AG08396 (cell line): ENCODE results near the gene RGL1.
A peak's percentile ranks its signal among the peaks of the same experiment; 100 is the strongest.

ENCODE experiments used
- DNase-seq: peaks from one replicate; pipeline ENCODE4 v3.0.0; 2012; ENCODE audit warnings: low spot score, mixed read lengths

RGL1 gene

DNA sequence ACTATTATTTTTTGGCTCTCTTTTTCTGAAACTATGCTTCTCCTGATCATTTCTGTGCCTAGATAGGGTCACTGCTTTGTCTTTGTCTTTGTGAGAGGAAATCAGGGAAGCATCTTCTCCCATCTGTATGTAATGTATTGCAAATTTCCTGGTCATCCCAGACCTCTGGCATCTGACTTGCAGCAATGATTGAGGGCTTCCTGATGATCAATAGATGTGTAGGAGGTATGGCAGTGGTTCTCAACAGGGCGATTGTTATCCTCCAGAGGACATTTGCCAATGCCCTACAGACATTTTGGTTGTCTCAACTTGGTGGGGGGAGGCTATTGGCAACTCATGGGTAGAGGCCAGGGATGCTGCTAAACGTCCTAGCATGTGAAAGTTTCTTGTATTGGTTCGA lies 64.7 kb downstream of the RGL1 start:
- DNase-seq, result no peak

GRCh38 chr1:183870351-183871077 lies 65.6 kb downstream of the RGL1 start:
- DNase-seq, result no peak

DNA sequence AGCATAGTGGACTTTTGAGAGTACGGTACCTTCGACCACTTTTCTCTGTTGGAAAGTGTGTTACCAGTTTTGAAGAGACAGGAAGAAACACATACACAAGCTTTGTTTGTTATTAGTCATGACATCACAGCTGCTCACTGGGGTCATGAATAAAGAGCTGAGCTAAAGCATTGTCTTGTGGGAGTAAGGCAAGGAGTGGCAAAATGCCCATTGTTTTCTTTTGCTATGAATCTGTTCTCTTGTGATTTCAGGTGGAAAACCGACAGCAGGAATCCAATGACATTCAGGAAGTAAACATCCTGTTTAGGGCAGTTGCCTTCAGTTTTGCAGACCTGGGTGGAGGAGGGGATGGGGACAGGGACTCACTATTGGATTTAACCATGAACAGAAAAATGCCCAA lies 66.2 kb downstream of the RGL1 start:
- no peak for DNase-seq

GRCh38 chr1:183871601-183872000 lies 66.7 kb downstream of the RGL1 start:
- no peak for DNase-seq

- no peak for DNase-seq
Observed at GRCh38 chr1:183872403-183872802, 67.5 kb downstream of the RGL1 start.

DNA sequence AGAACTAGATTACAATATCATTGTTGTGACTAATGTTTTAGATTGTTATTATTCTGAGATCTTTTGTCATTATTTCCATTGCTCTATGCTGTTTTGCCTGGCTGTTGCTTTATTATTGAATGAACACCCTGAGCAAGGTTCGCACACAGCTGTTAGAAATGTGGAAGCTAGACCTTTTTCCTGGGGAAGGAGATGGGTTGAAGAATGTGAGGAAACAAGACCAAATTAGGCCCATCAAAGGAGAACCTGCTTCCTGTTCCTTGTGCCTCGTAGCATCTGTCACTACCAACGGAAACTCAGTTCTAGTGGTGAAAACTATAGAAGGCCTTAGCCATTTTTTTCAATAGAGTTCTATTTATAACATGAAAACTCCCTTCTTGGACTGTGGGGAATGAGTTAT lies 68.7 kb downstream of the RGL1 start:
- no peak for DNase-seq

DNA sequence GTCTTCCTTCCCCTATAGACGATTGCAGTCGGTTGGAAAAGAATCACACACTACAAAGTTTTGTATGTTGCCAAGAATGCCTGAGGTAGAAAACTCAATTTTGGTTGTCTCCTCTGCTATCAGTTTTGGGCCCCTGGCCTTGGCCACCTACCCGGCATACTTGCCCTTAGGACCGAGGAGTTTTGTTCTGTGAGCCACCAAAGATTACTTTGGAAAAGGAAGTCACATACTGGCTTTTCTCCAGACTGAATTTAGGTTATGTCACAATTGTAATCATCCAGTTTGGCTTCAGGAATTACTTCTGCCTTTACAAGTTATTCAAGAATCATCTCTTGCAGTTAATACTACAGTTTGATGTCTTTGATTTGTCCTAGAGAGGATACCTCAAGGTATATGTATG lies 71.4 kb downstream of the RGL1 start:
- DNase-seq, result no peak

DNA sequence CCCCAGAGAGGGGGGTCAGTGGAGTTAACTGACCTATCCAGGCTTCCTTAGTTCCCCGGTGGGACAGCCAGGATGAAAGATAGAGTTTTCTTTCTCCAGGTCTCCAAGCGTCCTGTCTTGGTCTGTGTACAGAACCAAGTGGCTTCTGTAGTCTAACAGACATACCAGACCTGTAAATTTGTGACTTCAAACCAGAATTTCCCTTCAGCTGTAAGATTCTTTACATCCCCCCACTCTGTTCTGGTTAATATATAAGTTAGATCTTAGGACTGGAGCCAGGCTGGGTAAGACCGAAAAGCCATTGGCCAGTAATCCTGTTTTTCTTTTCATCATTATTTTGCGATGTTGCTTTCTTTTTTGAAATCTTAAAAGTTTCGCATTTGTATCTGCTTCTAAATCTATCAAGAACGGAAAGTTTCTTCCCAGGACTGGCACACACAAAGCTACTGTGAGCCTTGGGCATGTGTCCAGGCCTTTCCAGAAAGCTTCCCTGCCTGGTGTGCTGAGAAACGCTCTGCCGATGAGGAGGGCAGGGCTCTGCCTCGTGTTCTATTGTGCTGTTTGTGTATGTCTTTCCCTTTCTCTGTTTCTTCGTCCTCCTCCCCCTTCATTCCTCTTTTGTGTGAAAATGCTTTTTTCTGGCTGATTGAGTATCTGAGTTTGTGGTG lies 72.3 kb downstream of the RGL1 start:
- peak; percentile 45 for DNase-seq

GRCh38 chr1:183879494-183879893 lies 74.6 kb downstream of the RGL1 start:
- DNase-seq, result no peak

DNA sequence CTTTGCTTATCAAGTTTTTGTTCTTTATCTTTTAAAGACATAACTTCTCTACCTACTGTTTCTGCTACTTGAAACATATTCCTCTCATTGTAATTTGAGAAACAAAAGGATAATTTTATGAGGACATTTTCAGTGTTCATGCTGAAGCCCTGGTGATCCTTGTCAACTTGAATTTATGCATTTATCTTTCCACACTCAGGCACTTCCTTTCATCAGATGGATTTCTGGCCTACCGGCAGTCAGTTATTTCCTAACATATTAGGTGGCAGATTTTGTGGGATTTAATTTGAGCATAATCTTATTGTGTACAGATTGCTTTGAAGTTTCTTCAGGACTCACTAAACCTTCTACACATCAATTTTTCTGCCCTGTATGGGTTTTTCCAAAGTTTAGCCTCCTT lies 75.0 kb downstream of the RGL1 start:
- no peak for DNase-seq

GRCh38 chr1:183880531-183881243 lies 75.8 kb downstream of the RGL1 start:
- no peak for DNase-seq

DNA sequence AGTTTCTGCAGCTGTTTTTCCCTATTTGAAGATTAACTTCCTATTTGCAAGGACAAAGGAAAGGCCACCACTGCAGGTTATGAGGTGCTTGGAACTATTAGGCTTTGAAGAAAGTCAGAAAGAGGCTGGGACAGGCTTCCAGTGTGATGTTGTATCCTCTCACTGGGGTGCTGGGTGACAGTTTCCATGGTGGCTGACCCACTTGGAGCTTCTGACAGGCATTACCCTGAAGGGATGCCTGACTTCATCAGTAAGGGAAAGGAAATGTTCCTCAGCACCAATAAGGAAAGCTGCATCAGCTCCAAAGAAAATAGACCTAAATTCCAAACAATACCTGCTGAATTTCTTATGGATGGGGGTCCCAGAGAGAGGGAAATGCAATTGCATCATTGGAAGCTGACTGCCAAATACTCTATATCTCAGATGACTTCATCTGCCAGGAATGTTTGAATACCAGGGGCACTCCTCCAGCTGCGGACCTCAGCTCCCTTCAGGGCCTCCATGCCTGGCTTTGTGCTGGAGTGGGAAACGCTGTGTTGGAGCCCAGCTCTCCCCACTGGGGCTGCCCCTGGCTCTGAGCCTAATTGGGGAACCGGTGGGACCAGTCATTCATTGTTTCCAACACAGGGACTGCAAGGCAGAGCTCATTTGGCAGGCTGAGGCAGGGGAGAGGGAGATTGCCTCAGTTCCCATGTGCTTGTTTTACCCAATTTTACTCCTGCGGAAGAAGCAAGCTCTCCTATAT lies 76.6 kb downstream of the RGL1 start:
- DNase-seq, result peak; percentile 66

GRCh38 chr1:183882335-183883167 lies 77.6 kb downstream of the RGL1 start:
- no peak for DNase-seq

DNA sequence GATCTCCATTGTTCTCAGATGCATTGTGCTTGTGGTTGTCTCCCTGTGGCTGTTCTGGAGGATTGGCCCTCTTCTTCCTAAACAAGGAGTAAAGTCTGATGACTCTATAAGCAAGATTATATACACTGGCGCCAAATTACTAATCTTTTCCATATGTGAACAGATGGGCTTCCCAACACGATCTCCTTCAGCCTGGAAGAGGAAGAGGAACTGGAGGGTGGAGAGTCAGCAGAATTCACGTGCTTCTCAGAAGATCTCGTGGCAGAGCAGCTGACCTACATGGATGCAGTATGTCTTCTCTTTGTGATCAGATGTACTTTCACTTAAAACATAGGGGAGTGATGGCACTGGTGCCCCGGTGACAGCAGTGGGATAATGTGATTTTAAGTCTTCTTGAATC lies 78.7 kb downstream of the RGL1 start:
- DNase-seq, result no peak

GRCh38 chr1:183884526-183884925 lies 79.6 kb downstream of the RGL1 start:
- DNase-seq, result no peak

- no peak for DNase-seq
Observed at GRCh38 chr1:183885142-183885735, 80.3 kb downstream of the RGL1 start.

DNA sequence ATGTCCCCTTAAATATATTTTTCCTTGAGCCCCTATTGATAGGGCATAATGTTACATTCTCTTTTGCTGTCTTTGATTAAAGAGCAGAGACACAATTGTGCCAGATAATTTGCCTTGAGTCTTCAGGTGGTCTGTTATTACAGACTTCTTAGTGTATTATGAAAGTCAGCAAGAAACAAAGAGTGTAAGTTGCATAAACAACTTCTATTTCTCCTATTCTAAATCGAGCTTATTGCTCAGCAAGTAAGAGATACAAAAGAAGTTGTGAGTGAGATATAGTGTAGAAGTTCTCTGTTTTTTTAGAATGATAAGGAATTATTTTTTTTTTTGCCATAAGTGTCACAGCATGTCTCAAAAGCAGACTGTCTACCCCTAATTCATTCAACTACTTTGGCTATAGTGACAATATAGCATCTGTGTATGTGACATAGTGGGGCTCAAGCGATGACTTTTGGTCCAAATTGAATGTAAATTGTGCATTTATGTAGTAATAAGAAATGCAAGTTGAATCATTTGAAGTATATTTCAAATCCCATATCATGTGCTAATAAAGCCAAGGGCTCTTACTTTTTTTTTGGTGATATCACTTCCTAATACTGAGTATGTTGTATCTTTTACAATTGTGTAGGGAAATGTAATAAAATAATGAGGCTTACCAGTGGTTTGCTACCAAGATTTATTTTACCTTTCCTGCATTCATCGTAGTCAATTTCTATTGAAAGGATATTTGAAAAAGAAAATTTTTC lies 81.3 kb downstream of the RGL1 start:
- DNase-seq, result no peak

DNA sequence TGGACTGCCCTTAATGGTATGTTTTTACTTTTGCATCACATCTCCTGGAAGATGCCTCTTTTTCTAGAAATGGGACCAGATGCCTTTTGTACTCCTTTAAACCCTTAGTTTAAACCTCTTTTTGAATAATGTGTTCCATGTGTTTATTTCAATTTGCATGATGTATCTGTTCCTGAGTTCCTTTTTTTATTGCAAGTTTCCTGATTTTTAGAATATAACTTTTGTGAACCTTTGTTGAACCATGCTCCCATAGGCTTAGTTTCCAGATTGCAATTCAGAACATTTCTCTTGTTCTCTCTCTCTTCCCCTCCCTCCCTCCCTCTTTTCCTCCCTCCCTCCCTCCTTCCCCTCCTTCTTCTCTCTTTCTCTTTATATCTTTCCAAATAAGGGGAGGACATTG lies 81.9 kb downstream of the RGL1 start:
- DNase-seq, result no peak

GRCh38 chr1:183887826-183888819 lies 83.2 kb downstream of the RGL1 start:
- DNase-seq, result no peak
